CD14-positive monocyte (primary cell): ENCODE measurements around the gene DAGLA. TPM values are rescaled to one million over a fixed set of nuclear protein-coding genes. Genes with fewer than 3 reads are reported as not detected.
A peak's percentile ranks its signal among the peaks of the same experiment; 100 is the strongest.

Source experiments
- DNase-seq, 3 donors: peaks; one replicate each; pipeline ENCODE4 v3.0.0-alpha.2; 2011 to 2022
- H2AFZ ChIP-seq: 2 replicates; pipeline ENCODE4 v1.6.0; 2012; ENCODE audit warnings: mild to moderate bottlenecking, low read depth, low read length, inconsistent platforms; ENCODE audit not compliant: insufficient read depth, poor library complexity, severe bottlenecking
- H3K27ac ChIP-seq, 2 donors: 1 replicate in 1 of 2; 2 replicates in 1 of 2; pipeline ENCODE4 v1.5.1; 2012 to 2013; ENCODE audit warnings: low read length in 2 of 2, control low read depth in 1 of 2, inconsistent platforms in 1 of 2, low read depth in 1 of 2, mild to moderate bottlenecking in 1 of 2
- H3K27me3 ChIP-seq, 2 donors: one replicate each; pipeline versions ENCODE4 v1.6.0 to v1.6.1; 2011 to 2013; ENCODE audit warnings: low read length in 2 of 2; ENCODE audit not compliant: control insufficient read depth in 2 of 2, insufficient read depth in 2 of 2
- H3K36me3 ChIP-seq, 2 donors: replicated peaks in 1 of 2; 1 replicate in 1 of 2; 2 replicates in 1 of 2; pipeline versions ENCODE4 v1.5.1 to v1.6.1; 2012 to 2013; ENCODE audit warnings: low read length in 2 of 2, control low read depth in 1 of 2, inconsistent platforms in 1 of 2, mild to moderate bottlenecking in 1 of 2; ENCODE audit not compliant: insufficient read depth in 2 of 2, control insufficient read depth in 1 of 2
- H3K4me1 ChIP-seq, 2 donors: 1 replicate in 1 of 2; 2 replicates in 1 of 2; pipeline versions ENCODE4 v1.5.1 to v1.6.1; 2012 to 2013; ENCODE audit warnings: low read length in 2 of 2, control low read depth in 1 of 2, inconsistent platforms in 1 of 2, mild to moderate bottlenecking in 1 of 2, moderate library complexity in 1 of 2; ENCODE audit not compliant: insufficient read depth in 2 of 2, control insufficient read depth in 1 of 2
- H3K4me2 ChIP-seq: replicated peaks from 2 replicates; pipeline ENCODE3; 2012; ENCODE audit warnings: low read length, moderate library complexity, mild to moderate bottlenecking; ENCODE audit not compliant: poor library complexity, severe bottlenecking; ENCODE audit errors: extremely low read depth
- H3K4me3 ChIP-seq, 3 experiments: fragments of 200-600 bp in 1 of 3; sonication (generic) in 1 of 3; replicated peaks in 1 of 3; 1 replicate in 2 of 3; 2 replicates in 1 of 3; pipeline ENCODE4 v1.5.1; 2011 to 2013; ENCODE audit warnings: low read length in 3 of 3, mild to moderate bottlenecking in 3 of 3, control low read depth in 2 of 3, low read depth in 2 of 3, inconsistent platforms in 1 of 3, moderate library complexity in 1 of 3
- H3K79me2 ChIP-seq: 2 replicates; pipeline ENCODE4 v1.6.0; 2012; ENCODE audit warnings: mild to moderate bottlenecking, control low read depth, inconsistent platforms, low read length, moderate library complexity; ENCODE audit not compliant: insufficient read depth
- H3K9ac ChIP-seq: 2 replicates; pipeline ENCODE4 v1.6.0; 2017; ENCODE audit warnings: low read length, mild to moderate bottlenecking; ENCODE audit not compliant: insufficient read depth, poor library complexity, severe bottlenecking
- H3K9me3 ChIP-seq, 2 donors: replicated peaks in 1 of 2; 1 replicate in 1 of 2; 2 replicates in 1 of 2; pipeline versions ENCODE4 v1.5.1 to v1.6.1; 2012 to 2013; ENCODE audit warnings: low read length in 2 of 2, control low read depth in 1 of 2; ENCODE audit not compliant: control insufficient read depth in 1 of 2, insufficient read depth in 1 of 2
- H4K20me1 ChIP-seq: 2 replicates; pipeline ENCODE4 v1.6.0; 2012; ENCODE audit warnings: mild to moderate bottlenecking, low read length, control low read depth, moderate library complexity; ENCODE audit not compliant: insufficient read depth
- H3K27ac Mint-ChIP-seq, 7 donors: one replicate each; pipeline ENCODE4 v1.8.0; 2020; ENCODE audit warnings: mild to moderate bottlenecking in 7 of 7, mixed read lengths in 7 of 7, moderate library complexity in 6 of 7, inconsistent platforms in 2 of 7
- H3K27me3 Mint-ChIP-seq, 3 donors: one replicate each; pipeline ENCODE4 v1.8.0; 2021 to 2022; ENCODE audit warnings: low read depth in 3 of 3, mild to moderate bottlenecking in 3 of 3, mixed read lengths in 3 of 3, moderate library complexity in 3 of 3, inconsistent platforms in 1 of 3
- H3K36me3 Mint-ChIP-seq, 2 donors: one replicate each; pipeline ENCODE4 v1.8.0; 2020; ENCODE audit warnings: mixed read lengths in 2 of 2, inconsistent platforms in 1 of 2, mild to moderate bottlenecking in 1 of 2
- H3K4me1 Mint-ChIP-seq: one replicate; pipeline ENCODE4 v1.8.0; 2020; ENCODE audit warnings: mild to moderate bottlenecking, mixed read lengths
- H3K4me3 Mint-ChIP-seq, 2 donors: one replicate each; pipeline ENCODE4 v1.8.0; 2020; ENCODE audit warnings: mild to moderate bottlenecking in 2 of 2, mixed read lengths in 2 of 2, moderate library complexity in 1 of 2
- H3K9me3 Mint-ChIP-seq, 7 donors: one replicate each; pipeline ENCODE4 v1.8.0; 2020 to 2022; ENCODE audit warnings: mixed read lengths in 7 of 7, mild to moderate bottlenecking in 6 of 7, moderate library complexity in 6 of 7, inconsistent platforms in 2 of 7
- CTCF ChIP-seq: fragments of 200-600 bp; IDR thresholded peaks from one replicate; pipeline ENCODE4 v1.8.0; 2022; ENCODE audit warnings: antibody characterized with exemption, mild to moderate bottlenecking
- WGBS: methylation state at CpG from one replicate; pipeline ENCODE4 v1.1.5; 2013; ENCODE audit warnings: missing lambda C conversion rate; ENCODE audit not compliant: insufficient coverage; 5-methylcytosine and 5-hydroxymethylcytosine counted together
- intact Hi-C, 2 donors: fragments of 100-400 bp; cut with micrococcal nuclease; formaldehyde crosslinking; loops; one replicate each; pipeline versions ENCODE4 v1.15.0 to v1.15.1; 2023
- polyA plus RNA-seq, 3 donors: library from polyadenylated mRNA; depleted of rRNA in 1 of 3; unstranded in 2 of 3; stranded (reverse) in 1 of 3; fragments of 300-500 nt in 2 of 3; fragments of >200 nt in 1 of 3; fragmentation: Illumina TruSeq in 2 of 3; gene quantifications; 1 replicate in 2 of 3; 2 replicates in 1 of 3; pipeline ENCODE4 v1.2.3, GENCODE V29; 2012 to 2021

The DAGLA gene
- polyA plus RNA-seq, 3 donors, result 0.16 to 6.7 (median 0.73) TPM

- DNase-seq, result no peak
- Histone ChIP-seq H4K20me1 (no peaks in the 10 kb centered on the region), H3K9ac (no peak overlapping the region), H3K9me3 (no peaks in the 10 kb centered on the region), H3K79me2 (no peaks in the 10 kb centered on the region), H2AFZ (no peak overlapping the region), H3K4me2 (no peak overlapping the region), H3K4me3 (no peak overlapping the region), H3K27me3 (no peaks in the 10 kb centered on the region), H3K36me3 (peaks cover 17 to 37% of the 10 kb centered on the region in 2 donors), H3K4me1 (peaks cover 0 to 5% of the 10 kb centered on the region in 2 donors), H3K27ac (no peak overlapping the region)
- H3K4me3 Mint-ChIP-seq, result no peak overlapping the region
- intact Hi-C loops, result no loop called here
- H3K27me3 Mint-ChIP-seq, result peaks cover 0 to 2% (median 1%) of the 10 kb centered on the region in 3 donors
- peaks cover 30 to 31% of the 10 kb centered on the region in 2 donors for H3K36me3 Mint-ChIP-seq
- peaks cover 0 to 2% (median 0%) of the 10 kb centered on the region in 7 donors for H3K9me3 Mint-ChIP-seq
- peak overlapping the region in 2 of 7 donors; percentile 55 to 70 for H3K27ac Mint-ChIP-seq
- WGBS, result 95% methylated on average over 16 of the region's 17 CpGs
- peaks cover 7% of the 10 kb centered on the region for H3K4me1 Mint-ChIP-seq
- no peak for TF ChIP-seq CTCF
These were observed 55.2 kb downstream of the DAGLA start for GRCh38 chr11:61735391-61735790.

GRCh38 chr11:61736310-61736709 is 56.1 kb downstream of the DAGLA start:
- Histone ChIP-seq H3K9ac (no peak overlapping the region), H3K4me2 (no peak overlapping the region), H3K4me1 (peaks cover 0 to 5% of the 10 kb centered on the region in 2 donors), H3K4me3 (no peak overlapping the region), H3K27me3 (no peaks in the 10 kb centered on the region), H4K20me1 (no peaks in the 10 kb centered on the region), H3K27ac (no peak overlapping the region), H2AFZ (no peak overlapping the region), H3K9me3 (no peaks in the 10 kb centered on the region), H3K36me3 (peaks cover 21 to 39% of the 10 kb centered on the region in 2 donors), H3K79me2 (no peaks in the 10 kb centered on the region)
- WGBS, result 93% methylated on average over 3 of the region's 5 CpGs
- Mint-ChIP-seq H3K4me3 (no peak overlapping the region), H3K36me3 (peaks cover 31 to 34% of the 10 kb centered on the region in 2 donors), H3K4me1 (peaks cover 7% of the 10 kb centered on the region), H3K27me3 (peaks cover 0 to 2% (median 1%) of the 10 kb centered on the region in 3 donors), H3K9me3 (peaks cover 0 to 2% (median 0%) of the 10 kb centered on the region in 7 donors), H3K27ac (no peak overlapping the region)
- no peak for TF ChIP-seq CTCF
- intact Hi-C loops, result no loop called here
- DNase-seq, result no peak
